ENCODE data around the gene PDK2. TPM values are rescaled to one million over a fixed set of nuclear protein-coding genes. Genes with fewer than 3 reads are reported as not detected.

PDK2 gene
- total and polyA plus RNA-seq, 9 of the 15 experiments (the other 6 are each of a cell fraction or from before 2014, with no cell fraction given), result 0.03 to 2.5 (median 1.4) TPM

GRCh38 chr17:50151041-50151936, 56.1 kb downstream of the PDK2 start (continued):
- TF ChIP-seq ZNF512 (tag; IDR thresholded peaks at IDR 0.05) (no peak), U2AF2 (optimal IDR thresholded peaks at IDR 0.05; ENCODE audit: low read depth, low read length) (no peak), HDAC1 (IDR thresholded peaks at IDR 0.05) (peak in 1 of 2 experiments; percentile 58; a peak in 1 of 4 replicates), TCF3 (CRISPR knock-in tag; IDR thresholded peaks at IDR 0.05) (no peak), ZNF311 (CRISPR knock-in tag; IDR thresholded peaks at IDR 0.05) (no peak), DDX20 (tag; IDR thresholded peaks at IDR 0.05; ENCODE audit: low read depth) (no peak), E2F8 (IDR thresholded peaks at IDR 0.05; ENCODE audit: low read depth, partially characterized antibody) (no peak), SMARCE1 (IDR thresholded peaks at IDR 0.05) (0 out of 2 replicates have a peak, but pooled peaks have one; percentile 22), ZZZ3 (IDR thresholded peaks at IDR 0.05) (no peak), KDM5B (IDR thresholded peaks at IDR 0.05; ENCODE audit: insufficient replicate concordance, low read depth, low read length) (no peak), ZNF347 (CRISPR knock-in tag; IDR thresholded peaks at IDR 0.05; ENCODE audit: low read depth) (no peak), JUND (IDR thresholded peaks at IDR 0.05; ENCODE audit: borderline replicate concordance, low read depth, low read length) (peak; percentile 58), JUND (tag; IDR thresholded peaks at IDR 0.05; ENCODE audit: borderline replicate concordance, low read depth, low read length) (no peak; the same call in 2 of the 3 replicates), SPI1 (IDR thresholded peaks at IDR 0.05; ENCODE audit: borderline replicate concordance, low read depth, low read length) (0 out of 2 replicates have a peak, but pooled peaks have one; percentile 12), TEAD2 (tag; IDR thresholded peaks at IDR 0.05) (0 out of 2 replicates have a peak, but pooled peaks have one; percentile 8), ATF2 (CRISPR knock-in tag; IDR thresholded peaks at IDR 0.05) (no peak), ZSCAN32 (CRISPR knock-in tag; IDR thresholded peaks at IDR 0.05) (no peak), RBM22 (IDR thresholded peaks at IDR 0.05; ENCODE audit: low read depth, low read length, poor library complexity, severe bottlenecking) (peak; percentile 34), MLLT1 (IDR thresholded peaks at IDR 0.05) (peak in 1 of 2 experiments; percentile 55; a peak in 1 of 4 replicates), ARNT (IDR thresholded peaks at IDR 0.05) (peak in 1 of 2 experiments; percentile 44; a peak in 1 of 4 replicates)

Data from K562 (cell line).